NB4 (cell line): ENCODE results near the gene CLCA4.

Source experiments
- DNase-seq: peaks from one replicate; pipeline ENCODE4 v3.0.0; 2010; ENCODE audit warnings: low read depth
- H3K4me3 ChIP-seq: one replicate; pipeline ENCODE4 v1.5.1; 2011; ENCODE audit warnings: mild to moderate bottlenecking, low read depth, low read length, moderate library complexity
- CTCF ChIP-seq: IDR thresholded peaks from one replicate; pipeline ENCODE4 v1.5.1; 2012; ENCODE audit warnings: low read depth, low read length
- MAX ChIP-seq: IDR thresholded peaks from 2 replicates; pipeline ENCODE4 v1.6.1; 2011; ENCODE audit warnings: low read depth, low read length
- MYC ChIP-seq: IDR thresholded peaks from 2 replicates; pipeline ENCODE4 v1.6.1; 2011; ENCODE audit warnings: low read depth, low read length
- POLR2A ChIP-seq: IDR thresholded peaks from 2 replicates; pipeline ENCODE4 v1.6.1; 2011; ENCODE audit warnings: mild to moderate bottlenecking; ENCODE audit not compliant: insufficient read length; ENCODE audit errors: extremely low read depth

Gene CLCA4

GRCh38 chr1:86616433-86616832 lies 69.6 kb downstream of the CLCA4 start:
- TF ChIP-seq POLR2A (no peak), MAX (no peak), MYC (no peak), CTCF (no peak)
- DNase-seq = no peak
- H3K4me3 ChIP-seq = no peak overlapping the region

- peak; percentile 87 for DNase-seq
- H3K4me3 ChIP-seq = no peak overlapping the region
- TF ChIP-seq MAX = no peak
- TF ChIP-seq CTCF = no peak
- TF ChIP-seq MYC = no peak
- no peak for TF ChIP-seq POLR2A
Measured at GRCh38 chr1:86616871-86617270, 70.0 kb downstream of the CLCA4 start.

- no peak for TF ChIP-seq MYC
- no peak for TF ChIP-seq MAX
- TF ChIP-seq POLR2A = no peak
- TF ChIP-seq CTCF = no peak
Measured at GRCh38 chr1:86618358-86618757, 71.5 kb downstream of the CLCA4 start.

GRCh38 chr1:86619313-86619712 lies 72.4 kb downstream of the CLCA4 start:
- TF ChIP-seq MYC = no peak
- TF ChIP-seq CTCF = no peak
- no peak for TF ChIP-seq POLR2A
- TF ChIP-seq MAX = no peak
- no peak overlapping the region for H3K4me3 ChIP-seq
- no peak for DNase-seq

More at GRCh38 chr1:86618358-86618757, 71.5 kb downstream of the CLCA4 start:
- DNase-seq = no peak
- no peak overlapping the region for H3K4me3 ChIP-seq

GRCh38 chr1:86621286-86621685 lies 74.4 kb downstream of the CLCA4 start:
- TF ChIP-seq MYC = no peak
- TF ChIP-seq CTCF = no peak
- no peak for DNase-seq
- H3K4me3 ChIP-seq = no peak overlapping the region
